ENCODE measurements around the gene ZFYVE26.

The ZFYVE26 gene

DNA sequence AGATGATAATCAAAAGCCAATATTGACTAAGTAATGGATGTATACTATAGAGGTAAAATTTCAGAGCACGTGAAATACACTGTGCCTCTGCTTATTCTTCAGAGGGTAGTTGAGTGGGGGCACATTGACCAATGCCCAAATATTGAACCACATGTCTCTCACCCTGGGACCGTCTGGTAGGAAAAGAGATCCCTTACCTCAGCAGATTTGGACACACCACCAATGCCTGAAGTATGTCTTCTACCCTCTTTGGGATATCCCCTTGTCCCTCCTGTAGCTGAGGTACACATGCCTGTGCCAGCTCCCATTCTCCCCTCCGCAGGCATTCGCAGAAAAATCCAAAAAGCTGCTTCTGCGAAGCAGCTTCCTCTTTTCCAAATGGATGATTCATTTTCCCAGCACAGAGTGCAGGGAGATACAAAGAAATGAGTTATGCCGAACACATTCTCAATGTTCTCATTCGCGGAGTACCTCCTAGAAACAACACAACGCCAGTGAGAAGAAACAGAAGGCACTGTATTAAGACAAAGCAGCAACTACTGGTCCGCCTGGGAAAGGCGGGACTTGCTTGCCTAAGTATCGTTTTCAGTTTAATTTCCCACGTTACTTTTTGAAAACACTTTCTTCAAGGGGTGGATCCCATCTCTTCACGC, 691 bp downstream of the ZFYVE26 start:
- DNase-seq: no peak

DNA sequence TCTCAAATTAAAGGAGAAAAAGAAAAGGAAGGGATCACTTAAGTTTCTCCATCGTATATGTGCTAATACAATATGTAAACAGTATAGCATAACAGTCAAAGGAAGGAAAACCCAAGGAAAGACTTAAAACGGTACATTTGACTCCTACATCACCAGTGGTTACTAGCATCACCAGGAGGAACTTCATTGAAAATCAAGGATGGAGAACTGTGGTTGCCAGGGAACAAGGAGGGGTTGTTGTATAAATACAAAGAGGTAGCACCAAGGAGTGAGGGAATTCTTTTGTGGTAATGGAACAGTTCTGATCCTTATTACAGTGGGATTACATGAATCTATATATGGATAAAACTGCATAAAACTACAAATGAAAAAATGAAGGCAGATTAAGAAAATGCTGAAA, 1.6 kb downstream of the ZFYVE26 start:
- no peak for DNase-seq

DNA sequence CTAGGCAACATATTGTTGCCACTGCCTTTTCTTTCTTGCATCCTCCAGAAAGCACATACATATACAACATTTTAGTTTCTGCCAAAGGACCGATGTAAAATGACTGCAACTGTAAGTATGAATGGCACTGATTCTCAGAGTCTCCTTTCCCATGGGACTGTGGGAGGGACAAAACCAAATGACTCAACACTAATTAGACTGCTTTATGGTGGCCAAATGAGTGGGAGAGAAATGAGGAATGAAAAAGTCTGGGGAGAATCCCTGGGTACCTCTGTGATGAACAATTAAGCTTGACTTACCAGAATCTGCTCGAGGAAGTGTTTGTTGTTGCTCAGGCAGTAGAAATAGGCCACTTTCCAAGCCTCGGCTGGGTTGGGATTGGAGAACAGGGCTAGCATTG, 10.1 kb downstream of the ZFYVE26 start:
- DNase-seq: no peak

DNA sequence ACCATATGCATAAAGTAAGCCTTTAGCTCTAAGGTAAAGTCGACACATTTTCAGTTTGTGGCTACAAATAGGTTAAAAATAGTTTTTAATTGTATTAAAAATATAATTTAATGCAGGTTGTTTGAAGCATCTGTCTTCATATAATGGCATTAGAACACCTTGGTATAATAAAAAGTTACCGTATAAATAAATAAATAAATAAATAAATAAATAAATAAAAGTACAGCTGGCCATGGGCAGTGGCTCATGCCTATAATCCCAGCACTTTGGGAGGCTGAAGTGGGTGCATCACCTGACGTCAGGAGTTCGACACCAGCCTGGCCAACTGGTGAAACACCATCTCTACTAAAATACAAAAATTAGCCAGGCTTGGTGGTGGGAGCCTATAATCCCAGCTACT, 15.6 kb downstream of the ZFYVE26 start:
- no peak for DNase-seq

DNA sequence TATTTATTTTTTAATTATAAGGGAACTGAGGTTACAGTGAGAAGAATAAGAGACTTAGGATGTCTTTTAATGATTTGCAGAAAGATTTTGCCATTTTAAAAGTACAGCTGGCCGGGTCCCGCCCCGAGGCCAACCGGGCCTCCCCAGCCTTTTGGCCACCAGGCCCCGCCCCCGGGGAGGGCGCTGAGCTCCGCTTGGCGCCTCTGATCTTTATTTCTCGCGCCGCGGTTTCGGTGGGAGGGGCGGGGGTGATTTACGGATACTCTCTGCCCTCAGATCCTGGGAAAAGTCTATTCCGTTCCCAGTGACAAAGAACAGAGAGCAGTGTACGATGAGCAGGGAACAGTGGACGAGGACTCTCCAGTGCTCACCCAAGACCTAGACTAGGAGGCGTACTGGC, 17.7 kb downstream of the ZFYVE26 start:
- no peak for DNase-seq

DNA sequence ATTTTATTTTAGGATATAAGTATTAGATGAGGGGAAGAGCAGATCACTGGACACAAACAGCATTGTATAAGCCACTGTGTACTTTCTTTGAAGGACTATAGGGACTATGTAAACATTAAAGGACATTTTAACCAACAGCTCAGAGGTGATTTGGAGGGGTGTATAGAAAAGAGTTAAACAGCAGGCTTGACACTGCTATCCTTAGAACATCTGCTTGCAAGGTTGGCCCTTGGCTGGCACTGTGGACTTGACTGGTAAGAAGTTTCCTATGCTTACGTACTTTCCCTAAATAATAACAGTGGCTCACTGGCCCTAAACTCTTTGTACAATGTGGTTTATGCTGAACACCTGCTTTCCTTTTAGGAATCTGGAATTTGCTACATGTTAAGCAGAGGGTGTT, 28.7 kb downstream of the ZFYVE26 start:
- no peak for DNase-seq

DNA sequence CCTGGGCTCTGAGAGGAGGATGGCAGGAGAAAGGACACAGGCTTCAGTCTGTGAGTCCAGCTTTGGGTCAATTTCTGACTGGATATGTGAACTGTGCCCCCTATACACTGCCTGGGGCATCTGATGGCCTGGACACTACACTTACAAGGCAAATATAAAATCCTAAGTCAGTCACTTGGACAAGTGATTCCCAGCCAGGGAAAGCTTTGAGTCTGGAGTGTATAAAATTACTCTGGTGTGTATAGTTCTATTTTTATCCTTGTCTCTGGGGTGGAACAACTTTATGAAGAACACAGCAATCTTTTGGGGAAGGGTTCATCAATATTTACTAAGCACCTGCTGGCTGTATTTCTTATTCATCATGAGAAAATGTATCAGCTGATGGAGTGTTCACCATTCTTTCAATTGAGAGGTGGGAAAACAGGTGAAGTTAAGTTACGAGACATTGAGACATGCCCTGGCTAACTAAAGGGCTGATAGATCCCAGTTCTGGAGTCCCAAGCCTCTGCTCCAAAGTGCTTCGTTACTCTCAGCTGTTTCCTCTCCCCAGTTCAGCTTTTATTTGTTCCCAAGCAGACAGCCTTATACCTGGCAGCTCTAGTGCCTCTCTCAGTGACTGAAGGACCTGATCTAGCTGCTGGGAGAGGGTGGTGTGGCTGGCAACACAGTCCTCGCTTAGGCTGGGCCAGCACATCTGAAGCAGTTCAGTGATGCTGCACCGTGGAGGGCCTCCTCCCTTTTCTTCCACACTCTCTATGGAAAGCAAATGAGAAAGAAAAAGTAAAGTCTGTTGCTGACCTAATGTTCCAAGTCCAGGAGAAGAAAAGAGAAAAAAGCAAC, 30.9 kb downstream of the ZFYVE26 start:
- no peak for DNase-seq

DNA sequence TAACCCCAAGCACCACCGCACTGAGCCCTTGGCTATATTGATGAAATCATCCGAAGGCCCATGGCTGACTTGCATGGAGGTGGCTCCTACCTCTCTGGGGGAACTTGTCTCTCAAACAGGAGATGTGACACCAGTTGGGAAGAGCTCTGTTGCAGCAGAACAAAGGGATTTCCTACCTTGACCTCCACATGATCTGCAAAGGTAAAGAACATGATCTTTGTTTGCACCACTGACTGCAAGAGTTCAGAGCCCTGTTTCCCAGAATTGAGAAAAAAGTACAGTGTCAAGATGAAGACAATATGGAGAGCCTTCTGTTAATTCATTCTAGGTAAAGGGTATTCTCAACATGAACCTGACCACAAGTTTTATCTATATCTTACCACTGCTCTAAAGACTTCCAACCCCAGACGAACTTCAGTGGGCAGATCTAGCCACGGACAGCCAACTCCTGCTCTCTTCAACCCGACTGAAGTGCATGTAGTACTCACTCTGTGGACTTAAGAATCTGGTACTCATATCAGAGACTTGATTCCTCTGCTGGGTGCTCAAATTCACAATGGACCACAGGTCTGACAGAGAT, 32.1 kb downstream of the ZFYVE26 start:
- DNase-seq: no peak

DNA sequence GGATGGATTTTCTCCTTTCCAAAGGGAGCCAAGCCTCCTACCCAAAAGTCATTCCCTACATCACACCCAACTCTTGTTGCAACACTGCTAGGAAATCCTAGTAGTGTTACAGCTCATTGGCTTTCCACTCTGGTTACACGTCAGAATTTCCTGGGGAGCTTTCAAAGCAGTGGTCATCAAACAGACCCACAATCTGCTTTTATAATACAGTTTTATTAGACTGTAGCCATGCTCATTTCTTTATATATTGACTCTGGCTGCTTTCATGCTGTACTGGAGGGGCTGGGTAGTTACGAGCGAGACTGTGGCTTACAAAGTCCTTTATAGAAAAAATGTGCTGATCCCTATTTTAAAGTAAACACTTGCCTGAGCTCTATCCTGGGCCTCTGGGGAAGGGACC, 34.3 kb downstream of the ZFYVE26 start:
- no peak for DNase-seq

DNA sequence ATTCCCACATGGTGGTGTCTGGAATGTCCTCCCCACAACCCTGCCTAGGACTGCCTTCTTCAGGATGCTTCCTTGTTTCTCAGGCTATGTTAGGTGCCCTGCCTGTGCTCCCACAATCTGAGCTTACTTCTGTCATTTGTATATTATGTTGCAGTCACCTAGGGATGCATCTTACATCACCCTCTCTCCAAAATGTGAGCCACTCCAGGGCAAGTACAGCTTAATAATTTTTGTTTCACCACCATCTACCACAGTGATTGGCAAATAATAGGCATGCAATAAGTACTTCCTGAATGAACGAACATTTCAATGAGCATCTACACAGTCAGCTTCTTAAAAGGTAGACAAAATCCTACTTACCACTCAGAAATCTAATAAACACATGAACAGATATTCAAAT, 37.6 kb downstream of the ZFYVE26 start:
- no peak for DNase-seq

DNA sequence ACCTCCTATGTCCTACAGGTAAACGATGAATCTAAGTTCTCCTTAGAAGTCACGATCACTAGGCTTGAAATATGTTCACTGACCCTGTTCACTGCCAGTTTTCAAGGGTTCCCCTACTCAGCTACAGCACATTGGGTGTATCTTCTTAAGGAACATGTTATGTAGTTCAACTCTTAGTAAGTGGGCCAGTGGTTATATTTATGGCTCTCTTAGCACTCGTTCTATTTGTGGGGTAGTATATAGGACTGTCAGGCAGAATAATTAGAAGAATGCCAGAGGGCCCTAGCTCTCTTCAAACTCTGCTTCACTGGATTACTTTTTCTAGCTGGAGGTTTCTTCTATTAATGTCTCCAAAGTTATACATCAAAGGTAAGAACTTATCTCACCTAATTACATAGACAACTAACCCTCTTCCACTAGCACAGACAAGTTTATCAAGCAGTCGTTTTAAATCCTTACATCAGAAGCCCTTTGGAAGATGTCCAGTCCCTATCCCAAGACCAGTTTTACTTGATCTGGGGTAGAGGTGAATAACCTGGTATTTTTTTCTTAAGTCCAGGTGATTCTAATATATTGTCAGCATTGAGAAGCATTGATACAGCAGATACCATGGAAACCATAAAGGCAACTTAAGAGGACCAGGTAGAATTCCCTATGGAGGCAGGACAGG, 39.6 kb downstream of the ZFYVE26 start:
- DNase-seq: no peak

DNA sequence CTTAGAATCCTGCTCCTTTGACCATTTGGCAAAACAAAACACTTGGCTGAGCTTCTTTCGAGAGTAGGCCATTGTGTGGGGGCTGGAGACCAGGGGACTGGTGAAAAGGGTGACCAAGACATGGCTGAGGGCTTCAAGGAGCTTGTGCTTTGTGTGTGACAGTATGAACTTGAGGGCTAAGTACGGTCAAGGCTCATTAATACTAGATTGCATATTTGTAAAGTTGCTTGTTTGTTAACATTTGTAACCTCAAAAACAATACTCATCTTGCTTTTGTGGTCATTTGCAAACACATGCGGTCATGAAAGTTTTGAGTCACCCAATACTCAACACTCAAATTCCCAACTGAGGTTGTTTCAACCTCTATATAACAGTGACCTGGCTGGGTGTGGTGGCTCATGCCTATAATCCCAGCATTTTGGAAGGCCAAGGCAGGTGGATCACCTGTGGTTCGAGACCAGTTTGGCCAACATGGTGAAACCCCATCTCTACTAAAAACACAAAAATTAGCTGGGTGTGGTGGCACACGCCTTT, 42.5 kb downstream of the ZFYVE26 start:
- no peak for DNase-seq

DNA sequence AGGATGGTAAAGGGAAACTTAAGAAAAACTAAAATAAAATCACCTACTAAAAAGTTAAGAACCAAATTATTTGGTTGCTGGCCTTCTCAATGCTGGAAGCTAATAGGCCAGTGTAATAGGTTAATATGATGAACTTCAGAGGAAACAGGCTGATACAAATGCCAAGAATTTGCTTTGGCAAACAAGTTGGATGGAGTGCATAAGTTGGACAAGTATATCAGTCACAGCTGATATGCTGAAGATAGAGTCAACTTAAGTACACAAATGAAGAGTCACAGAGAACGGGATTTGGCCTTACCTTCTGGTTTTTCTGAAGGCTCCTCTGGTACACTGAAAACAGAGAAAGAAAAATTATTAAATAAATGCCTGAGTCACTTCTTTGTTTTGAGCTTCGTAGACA, 48.2 kb downstream of the ZFYVE26 start:
- no peak for DNase-seq

DNA sequence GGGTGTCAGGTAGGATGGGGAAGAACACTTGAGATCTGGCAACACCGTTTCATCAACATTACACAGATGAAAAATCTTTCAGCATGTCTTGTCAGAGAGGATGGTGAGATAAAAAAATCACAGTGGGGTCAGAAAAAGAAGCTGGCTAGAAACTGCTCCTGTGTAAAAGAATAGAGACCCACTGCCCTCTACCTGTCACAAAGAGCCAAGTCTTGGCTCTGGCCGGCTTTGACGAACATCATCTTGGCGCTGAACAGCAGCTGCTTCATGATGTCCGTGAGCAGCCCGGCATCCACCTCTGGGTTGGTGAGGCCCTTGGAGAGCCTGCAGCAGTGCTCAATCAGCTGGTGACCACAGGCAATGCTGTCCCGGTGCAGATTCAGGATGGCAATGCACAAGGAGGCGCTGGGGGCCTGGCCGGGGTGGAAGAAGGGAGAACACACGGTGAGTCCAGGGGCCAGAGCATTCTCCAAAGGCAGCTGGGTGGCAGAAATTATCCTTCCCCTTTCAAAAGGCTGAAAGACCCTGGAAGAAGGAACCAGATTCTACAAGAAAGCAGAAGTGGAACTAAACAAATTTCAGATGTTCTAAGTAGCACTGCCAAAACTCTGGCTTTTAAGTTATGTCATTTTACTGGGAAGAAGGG, 50.2 kb downstream of the ZFYVE26 start:
- DNase-seq: no peak

DNA sequence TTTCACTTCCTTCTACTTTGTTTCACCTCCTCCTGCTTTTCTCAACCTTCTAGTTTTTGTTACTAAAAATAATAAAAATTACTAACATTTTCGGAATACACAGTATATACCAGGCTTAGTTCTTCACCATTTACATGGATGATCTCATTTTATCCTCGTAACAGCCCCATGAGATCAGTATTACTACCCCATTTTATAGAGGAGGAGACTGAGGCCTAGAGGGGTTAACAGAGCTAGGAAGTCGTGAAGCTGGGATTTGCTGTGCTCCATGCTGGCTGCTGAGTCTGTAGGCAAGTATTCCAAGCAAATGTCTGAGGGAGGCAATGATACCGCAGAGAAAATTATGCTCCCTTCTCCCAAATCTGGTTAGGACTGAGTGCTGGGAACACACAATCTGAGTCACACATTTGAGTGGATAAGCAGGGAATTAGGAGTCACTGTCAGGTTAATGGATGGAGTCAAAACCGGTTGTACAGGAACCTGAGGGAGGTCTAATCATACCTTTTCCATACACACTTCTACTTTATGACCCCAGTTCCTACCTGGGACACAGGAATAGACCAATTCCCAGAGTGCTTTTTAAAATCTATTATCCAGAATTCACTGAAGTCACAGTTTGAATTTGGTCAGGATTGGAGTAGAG, 51.1 kb downstream of the ZFYVE26 start:
- no peak for DNase-seq

DNA sequence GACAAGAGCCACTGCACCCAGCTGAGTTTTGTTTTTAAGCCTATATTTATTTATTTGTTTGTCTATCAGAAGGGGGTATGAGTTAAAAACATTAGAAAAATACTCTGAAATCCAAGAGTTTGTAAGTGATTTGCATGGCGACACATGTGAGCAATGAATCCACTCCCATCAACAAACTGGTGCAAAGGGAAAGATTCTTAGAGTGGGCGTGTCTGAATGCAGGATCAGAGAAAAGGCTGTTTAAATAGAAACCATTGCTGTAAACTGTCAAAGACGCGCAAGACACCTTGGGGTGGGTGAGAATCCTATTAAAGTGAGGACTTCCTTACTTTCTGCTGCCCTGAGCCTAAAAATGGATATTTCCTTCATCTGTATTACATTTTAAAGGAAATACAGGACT, 51.9 kb downstream of the ZFYVE26 start:
- no peak for DNase-seq

DNA sequence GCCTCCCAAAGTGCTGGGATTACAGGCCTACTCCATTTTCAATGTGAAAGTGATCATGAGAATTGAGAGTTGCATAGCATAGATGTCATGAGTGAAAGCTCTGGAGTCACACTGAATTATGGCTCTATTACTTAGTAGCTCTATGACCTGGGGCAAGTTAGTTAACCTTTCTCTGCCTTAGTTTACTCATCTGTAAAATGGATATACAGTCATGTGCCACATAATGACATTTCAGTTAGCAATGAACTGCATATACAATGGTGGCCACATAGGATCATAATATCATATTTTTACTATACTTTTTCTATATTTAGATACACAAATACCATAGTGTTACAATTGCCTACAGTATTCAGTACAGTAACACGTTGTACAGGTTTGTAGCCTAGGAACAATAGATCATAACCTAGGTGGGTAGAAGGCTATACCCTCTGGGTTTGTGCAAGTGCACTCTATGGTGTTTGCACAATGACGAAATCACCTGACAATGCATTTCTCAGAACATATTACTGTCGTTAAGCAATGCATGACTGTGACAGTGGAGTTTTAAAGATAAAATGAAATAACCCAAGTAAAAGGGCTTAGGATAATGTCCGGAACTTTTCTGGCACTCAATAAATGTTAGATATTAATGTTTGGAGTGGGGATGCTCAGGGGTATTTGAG, 53.1 kb downstream of the ZFYVE26 start:
- DNase-seq: no peak

DNA sequence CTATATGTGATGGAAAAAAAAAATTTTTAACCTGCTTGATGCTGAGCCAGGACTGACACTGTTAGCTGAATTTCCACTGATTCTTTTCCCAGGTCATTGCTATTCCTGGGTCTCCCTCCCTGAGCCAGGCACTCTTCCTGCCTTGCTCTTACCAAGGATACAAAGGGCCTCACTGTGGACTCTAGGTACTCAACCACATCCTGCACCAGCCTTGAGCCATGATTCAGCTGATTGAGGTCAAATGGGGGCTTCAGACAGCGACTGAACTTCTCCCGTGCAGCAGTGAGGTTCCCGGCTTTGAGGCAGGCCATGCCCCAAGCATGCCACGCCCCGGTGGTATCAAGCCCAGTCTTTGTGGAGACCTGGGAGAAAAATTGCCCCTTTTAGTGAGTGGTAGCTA, 54.3 kb downstream of the ZFYVE26 start:
- DNase-seq: no peak

DNA sequence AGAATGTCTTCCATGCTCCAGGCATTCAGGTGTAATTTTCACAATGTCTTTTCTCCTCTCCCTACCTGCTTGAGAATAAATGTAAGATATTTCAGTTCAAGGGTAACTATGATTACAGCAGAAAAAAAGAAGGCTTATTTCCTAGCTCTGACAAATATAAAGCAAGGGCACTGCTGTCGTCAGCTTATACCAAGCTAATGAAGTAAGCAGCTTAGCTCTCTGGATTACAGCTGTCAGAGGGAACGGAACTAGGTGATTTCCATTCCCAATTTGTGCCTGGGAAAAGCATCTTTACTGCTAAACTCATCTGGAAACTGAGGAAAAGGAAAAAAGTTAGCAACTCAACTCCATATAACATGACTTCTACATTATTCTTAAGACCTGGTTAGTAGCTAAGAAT, 56.5 kb downstream of the ZFYVE26 start:
- no peak for DNase-seq

DNA sequence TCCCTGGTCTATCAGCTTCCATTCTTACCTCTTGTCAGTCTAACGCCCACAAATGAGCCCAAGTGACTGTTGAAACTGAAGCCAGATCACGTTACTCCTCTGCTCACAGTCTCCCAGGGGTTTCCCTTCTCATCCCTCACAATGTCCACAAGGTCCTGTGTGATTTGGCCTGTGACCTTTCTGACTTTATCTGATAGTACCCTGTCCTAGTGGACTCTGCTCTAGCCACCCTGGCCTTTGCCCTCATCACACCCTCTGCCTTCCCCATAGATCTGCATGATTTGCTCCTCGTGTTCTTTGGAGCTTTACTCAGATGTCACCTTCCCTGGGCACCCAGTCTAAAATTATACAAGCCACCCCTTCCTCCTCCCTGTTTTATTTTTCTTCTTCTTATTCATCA, 59.2 kb downstream of the ZFYVE26 start:
- DNase-seq: no peak

DNA sequence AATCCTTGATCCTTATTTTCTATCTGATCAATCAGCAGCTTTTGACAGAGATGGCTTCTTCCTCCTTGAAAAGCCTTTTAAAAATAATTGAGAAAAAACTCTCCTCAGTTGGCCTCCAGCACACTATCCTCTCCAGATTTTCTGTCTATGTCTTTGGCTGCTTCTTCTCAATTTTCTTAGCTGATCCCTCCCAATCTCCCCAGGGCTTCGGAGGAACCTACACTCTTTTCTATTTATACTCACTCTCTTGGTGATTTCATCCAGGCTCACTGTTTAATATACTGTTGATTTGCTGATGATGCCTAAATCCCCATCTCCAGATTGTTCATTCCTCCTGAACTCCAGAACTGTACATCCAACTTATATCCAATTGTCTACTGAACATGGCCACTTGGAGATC, 59.9 kb downstream of the ZFYVE26 start:
- no peak for DNase-seq
